Esophagus squamous epithelium (tissue), 5 donors: ENCODE measurements around the gene ALDH1L1. TPM values are rescaled to one million over a fixed set of nuclear protein-coding genes. Genes with fewer than 3 reads are reported as not detected.

Source experiments
- DNase-seq: peaks from one replicate; lab custom pipeline; 2025; lab: John Stamatoyannopoulos, UW
- H3K27ac ChIP-seq, 4 donors: fragments of 200-600 bp; sonication (generic); one replicate each; pipeline ENCODE4 v1.5.1; 2016 to 2019; ENCODE audit warnings: mild to moderate bottlenecking in 1 of 4
- H3K27me3 ChIP-seq, 4 donors: fragments of 200-600 bp; sonication (generic); 1 replicate in 3 of 4; 2 replicates in 1 of 4; pipeline versions ENCODE4 v1.5.1 to v1.6.0; 2017 to 2021; ENCODE audit warnings: antibody characterized with exemption in 1 of 4
- H3K36me3 ChIP-seq, 3 donors: fragments of 200-600 bp; sonication (generic); one replicate each; pipeline ENCODE4 v1.5.1; 2016 to 2019
- H3K4me1 ChIP-seq, 3 donors: fragments of 200-600 bp; sonication (generic); one replicate each; pipeline ENCODE4 v1.5.1; 2017 to 2019
- H3K4me3 ChIP-seq, 4 donors: fragments of 200-600 bp; sonication (generic); 1 replicate in 3 of 4; 2 replicates in 1 of 4; pipeline ENCODE4 v1.5.1; 2016 to 2019; ENCODE audit warnings: mild to moderate bottlenecking in 2 of 4, moderate library complexity in 1 of 4
- H3K9me3 ChIP-seq, 3 donors: fragments of 200-600 bp; sonication (generic); one replicate each; pipeline ENCODE4 v1.5.1; 2016 to 2019
- CTCF ChIP-seq, 6 experiments: fragments of 450-650 bp in 4 of 6; fragments of 200-600 bp in 2 of 6; sonication (generic) in 2 of 6; IDR thresholded peaks; one replicate each; pipeline ENCODE4 v1.5.1; 2016 to 2019; ENCODE audit warnings: antibody characterized with exemption in 6 of 6, mild to moderate bottlenecking in 4 of 6, moderate library complexity in 4 of 6
- POLR2A ChIP-seq, 4 donors: fragments of 450-650 bp; IDR thresholded peaks; one replicate each; pipeline ENCODE4 v1.6.1; 2017; ENCODE audit warnings: antibody characterized with exemption in 4 of 4, mild to moderate bottlenecking in 4 of 4, moderate library complexity in 3 of 4
- WGBS, 2 donors: methylation state at CpG; one replicate each; pipeline ENCODE4 v1.1.5; 2018; 5-methylcytosine and 5-hydroxymethylcytosine counted together
- intact Hi-C: fragments of 100-400 bp; cut with DNase I; formaldehyde crosslinking; loops from one replicate; pipeline ENCODE4 v1.15.0; 2022
- total RNA-seq, 4 donors: library from RNA; depleted of rRNA; stranded (reverse); fragments of >200 nt; gene quantifications; one replicate each; pipeline ENCODE4 v1.1.0, GENCODE V29; 2016
- donor health status: DM: yes; HTN: yes; CAD: no.

Gene ALDH1L1
- total RNA-seq, 4 donors from 2014 or later: 1.6 to 19.3 (median 4.4) TPM

GRCh38 chr3:126158016-126158911 lies 22.1 kb downstream of the ALDH1L1 start:
- Histone ChIP-seq H3K9me3 (no peaks in the 10 kb centered on the region), H3K4me3 (no peak overlapping the region), H3K36me3 (no peaks in the 10 kb centered on the region), H3K27ac (no peak overlapping the region), H3K4me1 (no peaks in the 10 kb centered on the region), H3K27me3 (no peaks in the 10 kb centered on the region)
- intact Hi-C loops: no loop called here
- WGBS, 2 donors: 82 to 97% methylated on average over 4 to 11 of the region's 18 CpGs
- DNase-seq: no peak
- TF ChIP-seq POLR2A (IDR thresholded peaks at IDR 0.05) (no peak), CTCF (IDR thresholded peaks at IDR 0.05) (no peak)

GRCh38 chr3:126157083-126157768 lies 23.2 kb downstream of the ALDH1L1 start:
- intact Hi-C loops: no loop called here
- 78 to 86% methylated on average over 4 to 17 of the region's 26 CpGs for WGBS, 2 donors
- no peak for DNase-seq
- H3K4me1 ChIP-seq: no peaks in the 10 kb centered on the region
- H3K4me3 ChIP-seq: no peak overlapping the region
- TF ChIP-seq POLR2A (IDR thresholded peaks at IDR 0.05): no peak
- no peak for TF ChIP-seq CTCF (IDR thresholded peaks at IDR 0.05)
- H3K36me3 ChIP-seq: no peaks in the 10 kb centered on the region
- no peaks in the 10 kb centered on the region for H3K27me3 ChIP-seq
- no peaks in the 10 kb centered on the region for H3K9me3 ChIP-seq
- no peak overlapping the region for H3K27ac ChIP-seq

GRCh38 chr3:126156468-126156867 lies 23.9 kb downstream of the ALDH1L1 start:
- 88% methylated on average over 1 of the region's 8 CpGs; no CpG with 5 or more reads in 1 of the 2 donors for WGBS, 2 donors
- intact Hi-C loops: no loop called here
- Histone ChIP-seq H3K4me3 (no peak overlapping the region), H3K27ac (no peak overlapping the region), H3K36me3 (no peaks in the 10 kb centered on the region), H3K4me1 (no peaks in the 10 kb centered on the region), H3K27me3 (no peaks in the 10 kb centered on the region), H3K9me3 (no peaks in the 10 kb centered on the region)
- no peak for TF ChIP-seq CTCF (IDR thresholded peaks at IDR 0.05)
- no peak for TF ChIP-seq POLR2A (IDR thresholded peaks at IDR 0.05)
- DNase-seq: no peak

- no peak for TF ChIP-seq POLR2A (IDR thresholded peaks at IDR 0.05)
- TF ChIP-seq CTCF (IDR thresholded peaks at IDR 0.05): no peak
- no peaks in the 10 kb centered on the region for H3K4me1 ChIP-seq
- no peaks in the 10 kb centered on the region for H3K36me3 ChIP-seq
- no peak for DNase-seq
- no peaks in the 10 kb centered on the region for H3K27me3 ChIP-seq
- no peak overlapping the region for H3K27ac ChIP-seq
- 52 to 55% methylated on average over 6 of the region's 6 CpGs for WGBS, 2 donors
- H3K4me3 ChIP-seq: no peak overlapping the region
- H3K9me3 ChIP-seq: no peaks in the 10 kb centered on the region
- intact Hi-C loops: no loop called here
Observed at GRCh38 chr3:126155819-126156218, 24.6 kb downstream of the ALDH1L1 start.

DNA sequence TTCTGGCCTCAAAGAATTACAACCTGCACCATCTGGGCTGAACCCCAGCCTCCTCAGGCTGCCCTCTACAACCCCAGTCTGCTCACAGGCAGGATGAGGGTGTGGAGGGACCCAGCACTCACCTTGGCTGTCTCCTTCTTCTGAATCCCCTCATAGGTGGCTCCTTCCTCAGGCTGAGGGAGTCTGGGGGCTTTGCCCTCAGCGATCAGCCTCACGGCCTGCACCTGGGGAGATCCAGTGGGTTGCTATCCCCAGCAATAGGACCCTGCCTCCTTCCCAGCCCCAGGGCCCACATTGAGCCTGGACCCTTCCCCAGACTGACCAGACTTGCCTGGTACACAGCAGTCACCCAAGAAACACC lies 25.1 kb downstream of the ALDH1L1 start:
- no peaks in the 10 kb centered on the region for H3K4me1 ChIP-seq
- H3K9me3 ChIP-seq: no peaks in the 10 kb centered on the region
- DNase-seq: no peak
- WGBS, 2 donors: no CpG with 5 or more reads among the region's 2 CpGs
- no peak overlapping the region for H3K27ac ChIP-seq
- intact Hi-C loops: no loop called here
- H3K4me3 ChIP-seq: no peak overlapping the region
- H3K36me3 ChIP-seq: no peaks in the 10 kb centered on the region
- no peaks in the 10 kb centered on the region for H3K27me3 ChIP-seq
- TF ChIP-seq POLR2A (IDR thresholded peaks at IDR 0.05) (no peak), CTCF (IDR thresholded peaks at IDR 0.05) (no peak)
